GM21529 (cell line): Measurements from ENCODE around the gene NR4A3.
A peak's percentile ranks its signal among the peaks of the same experiment; 100 is the strongest.

Experiments
- ATAC-seq: cut with Tn5 transposase; IDR thresholded peaks from one replicate; pipeline ENCODE4 v1.9.1; 2021; ENCODE audit not compliant: unreplicated experiment

NR4A3 gene

GRCh38 chr9:99813739-99814138 is 7.9 kb upstream of the NR4A3 start:
- ATAC-seq, result no peak

- no peak for ATAC-seq
Measured at GRCh38 chr9:99814359-99814758, 7.3 kb upstream of the NR4A3 start.

- ATAC-seq, result no peak
Measured at GRCh38 chr9:99816392-99816791, 5.3 kb upstream of the NR4A3 start.

GRCh38 chr9:99818500-99818899 is 3.2 kb upstream of the NR4A3 start:
- no peak for ATAC-seq

- peak; percentile 49 for ATAC-seq
Measured at GRCh38 chr9:99819123-99819855, 2.4 kb upstream of the NR4A3 start.

GRCh38 chr9:99819856-99820684 is 1.6 kb upstream of the NR4A3 start:
- peak; percentile 41 for ATAC-seq

GRCh38 chr9:99820685-99821395 is 845 bp upstream of the NR4A3 start:
- peak; percentile 0 for ATAC-seq

- no peak for ATAC-seq
Measured at GRCh38 chr9:99822109-99822805, 572 bp downstream of the NR4A3 start.

- no peak for ATAC-seq
Measured at GRCh38 chr9:99822806-99823591, 1.3 kb downstream of the NR4A3 start.

GRCh38 chr9:99823681-99824377 is 2.1 kb downstream of the NR4A3 start:
- no peak for ATAC-seq

GRCh38 chr9:99824378-99825171 is 2.9 kb downstream of the NR4A3 start:
- no peak for ATAC-seq

- ATAC-seq, result no peak
Measured at GRCh38 chr9:99825172-99826046, 3.7 kb downstream of the NR4A3 start.

- no peak for ATAC-seq
Measured at GRCh38 chr9:99826579-99826978, 4.9 kb downstream of the NR4A3 start.

- ATAC-seq, result no peak
Measured at GRCh38 chr9:99827244-99827643, 5.6 kb downstream of the NR4A3 start.

- no peak for ATAC-seq
Measured at GRCh38 chr9:99828054-99828416, 6.3 kb downstream of the NR4A3 start.

GRCh38 chr9:99828417-99829176 is 6.9 kb downstream of the NR4A3 start:
- no peak for ATAC-seq

- no peak for ATAC-seq
Measured at GRCh38 chr9:99831857-99832557, 10.3 kb downstream of the NR4A3 start.
